ENCODE results near the gene FOXC1.

Gene FOXC1

DNA sequence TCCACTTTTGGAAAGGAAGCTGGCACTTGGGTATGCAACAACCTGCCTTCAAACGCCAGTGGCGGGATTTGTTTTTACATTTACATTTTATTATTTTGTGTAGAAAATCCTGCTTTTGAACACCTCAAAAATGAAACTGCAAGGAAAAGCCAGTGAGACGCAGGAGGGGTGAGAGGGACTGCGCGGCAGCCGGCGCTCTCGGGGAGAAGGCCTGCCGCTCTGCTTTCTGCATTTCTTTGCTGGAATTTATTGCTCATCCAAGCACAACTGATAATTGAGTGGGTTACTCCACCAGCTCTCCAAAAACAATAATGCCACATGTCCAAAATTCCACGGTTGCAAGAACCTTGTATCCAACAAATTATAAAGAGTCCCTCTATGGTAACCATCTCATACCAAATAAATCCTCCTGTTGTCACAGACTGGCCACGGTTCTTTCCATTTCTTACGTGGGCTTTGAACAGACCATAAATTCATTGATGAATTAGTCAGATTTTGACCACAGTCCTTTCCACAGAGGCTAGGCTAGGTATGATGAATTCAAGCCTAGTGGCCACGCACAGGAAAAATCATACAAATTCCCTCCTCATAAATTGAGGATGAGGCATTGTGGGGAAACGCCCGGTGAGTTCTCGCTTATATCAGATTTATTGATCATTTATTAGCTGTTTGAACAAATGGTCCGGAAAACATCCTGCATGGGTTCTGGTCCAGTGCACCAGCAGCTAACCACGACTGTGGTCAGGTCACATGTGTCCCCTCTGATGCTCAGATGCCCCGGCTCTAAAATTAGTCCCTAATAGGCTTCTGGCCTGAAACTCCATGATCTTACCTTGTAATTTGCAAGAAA lies 31.6 kb upstream of the FOXC1 start:
- no peaks in the 10 kb centered on the region for H3K79me2 ChIP-seq (ENCODE audit: control insufficient read depth, low read length)
- H4K20me1 ChIP-seq (ENCODE audit: control insufficient read depth, insufficient read depth, low read depth, low read length) = no peaks in the 10 kb centered on the region
- no peaks in the 10 kb centered on the region for H3F3A ChIP-seq (ENCODE audit: control insufficient read depth, insufficient read depth)
- H3K4me2 ChIP-seq (ENCODE audit: low read length) = no peak overlapping the region
- no peaks in the 10 kb centered on the region for H3K9me2 ChIP-seq (replicated peaks; ENCODE audit: control insufficient read depth, low read length)
- H3K27me3 ChIP-seq (ENCODE audit: control insufficient read depth, low read length) = no peaks in the 10 kb centered on the region
- no peaks in the 10 kb centered on the region for H3K4me1 ChIP-seq (ENCODE audit: control insufficient read depth, low read length)
- H3K4me3 ChIP-seq (ENCODE audit: low read length) = no peak overlapping the region
- H3K36me3 ChIP-seq (ENCODE audit: control insufficient read depth, low read length) = no peaks in the 10 kb centered on the region
- TF ChIP-seq, protein P1, sequence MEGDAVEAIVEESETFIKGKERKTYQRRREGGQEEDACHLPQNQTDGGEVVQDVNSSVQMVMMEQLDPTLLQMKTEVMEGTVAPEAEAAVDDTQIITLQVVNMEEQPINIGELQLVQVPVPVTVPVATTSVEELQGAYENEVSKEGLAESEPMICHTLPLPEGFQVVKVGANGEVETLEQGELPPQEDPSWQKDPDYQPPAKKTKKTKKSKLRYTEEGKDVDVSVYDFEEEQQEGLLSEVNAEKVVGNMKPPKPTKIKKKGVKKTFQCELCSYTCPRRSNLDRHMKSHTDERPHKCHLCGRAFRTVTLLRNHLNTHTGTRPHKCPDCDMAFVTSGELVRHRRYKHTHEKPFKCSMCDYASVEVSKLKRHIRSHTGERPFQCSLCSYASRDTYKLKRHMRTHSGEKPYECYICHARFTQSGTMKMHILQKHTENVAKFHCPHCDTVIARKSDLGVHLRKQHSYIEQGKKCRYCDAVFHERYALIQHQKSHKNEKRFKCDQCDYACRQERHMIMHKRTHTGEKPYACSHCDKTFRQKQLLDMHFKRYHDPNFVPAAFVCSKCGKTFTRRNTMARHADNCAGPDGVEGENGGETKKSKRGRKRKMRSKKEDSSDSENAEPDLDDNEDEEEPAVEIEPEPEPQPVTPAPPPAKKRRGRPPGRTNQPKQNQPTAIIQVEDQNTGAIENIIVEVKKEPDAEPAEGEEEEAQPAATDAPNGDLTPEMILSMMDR (IDR thresholded peaks at IDR 0.05; ENCODE audit: low read depth, low read length, poor library complexity, severe bottlenecking) = no peak
- TF ChIP-seq EZH2phosphoT487 (IDR thresholded peaks at IDR 0.05; ENCODE audit: borderline replicate concordance, low read length) = no peak
- H3K9me3 ChIP-seq (ENCODE audit: control insufficient read depth, insufficient read depth, low read length) = no peaks in the 10 kb centered on the region
- H3K27ac ChIP-seq (ENCODE audit: low read depth, low read length) = no peak overlapping the region

DNA sequence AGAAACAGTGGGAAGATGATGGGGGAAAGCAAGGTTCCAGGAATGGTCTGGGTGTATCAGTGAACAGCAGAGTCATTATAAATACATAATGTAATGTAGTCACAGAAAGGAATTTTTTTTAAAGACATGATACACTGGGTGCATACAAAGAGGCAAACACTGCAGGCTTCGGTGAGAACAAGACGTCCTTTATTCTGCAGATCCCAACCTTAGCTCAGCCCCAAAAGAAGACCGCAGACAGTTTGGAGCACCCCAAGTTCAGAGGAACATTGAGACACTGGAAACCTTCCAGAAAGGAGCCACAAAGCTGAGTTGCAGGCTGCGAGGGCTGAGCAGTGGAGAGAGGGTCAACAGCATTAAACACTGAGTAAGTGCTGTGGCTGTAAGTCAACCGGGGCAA lies 30.6 kb upstream of the FOXC1 start:
- Histone ChIP-seq H3K4me3 (ENCODE audit: low read length) (no peak overlapping the region), H3K9me2 (replicated peaks; ENCODE audit: control insufficient read depth, low read length) (no peaks in the 10 kb centered on the region), H3K4me2 (ENCODE audit: low read length) (no peak overlapping the region), H3F3A (ENCODE audit: control insufficient read depth, insufficient read depth) (no peaks in the 10 kb centered on the region), H3K36me3 (ENCODE audit: control insufficient read depth, low read length) (no peaks in the 10 kb centered on the region), H3K9me3 (ENCODE audit: control insufficient read depth, insufficient read depth, low read length) (no peaks in the 10 kb centered on the region), H3K27me3 (ENCODE audit: control insufficient read depth, low read length) (no peaks in the 10 kb centered on the region), H4K20me1 (ENCODE audit: control insufficient read depth, insufficient read depth, low read depth, low read length) (no peaks in the 10 kb centered on the region), H3K27ac (ENCODE audit: low read depth, low read length) (no peak overlapping the region), H3K4me1 (ENCODE audit: control insufficient read depth, low read length) (no peaks in the 10 kb centered on the region), H3K79me2 (ENCODE audit: control insufficient read depth, low read length) (no peaks in the 10 kb centered on the region)
- TF ChIP-seq EZH2phosphoT487 (IDR thresholded peaks at IDR 0.05; ENCODE audit: borderline replicate concordance, low read length) = no peak
- TF ChIP-seq, protein P1 (IDR thresholded peaks at IDR 0.05; ENCODE audit: low read depth, low read length, poor library complexity, severe bottlenecking) = no peak

DNA sequence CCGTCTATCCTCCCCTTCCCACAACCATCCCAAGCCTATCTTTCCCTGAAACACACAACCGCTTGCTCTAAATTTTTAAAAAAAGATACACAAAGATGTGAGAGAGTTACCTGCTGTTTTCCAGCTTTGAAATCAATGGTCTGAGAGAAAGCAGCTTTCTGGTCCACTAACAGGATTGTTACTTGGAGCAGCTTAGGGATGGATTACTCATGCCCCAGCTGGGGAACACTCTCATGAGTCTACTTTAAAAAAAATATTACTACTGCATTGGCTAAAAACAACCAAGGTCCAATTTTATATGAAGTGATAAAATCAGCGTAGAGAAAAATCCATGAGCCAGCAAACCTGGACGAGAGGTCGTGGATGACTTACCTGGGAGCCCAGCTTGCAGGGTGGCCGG lies 29.6 kb upstream of the FOXC1 start:
- no peaks in the 10 kb centered on the region for H3K9me2 ChIP-seq (replicated peaks; ENCODE audit: control insufficient read depth, low read length)
- H3K4me2 ChIP-seq (ENCODE audit: low read length) = no peak overlapping the region
- no peaks in the 10 kb centered on the region for H3K9me3 ChIP-seq (ENCODE audit: control insufficient read depth, insufficient read depth, low read length)
- no peaks in the 10 kb centered on the region for H3F3A ChIP-seq (ENCODE audit: control insufficient read depth, insufficient read depth)
- H3K27me3 ChIP-seq (ENCODE audit: control insufficient read depth, low read length) = no peaks in the 10 kb centered on the region
- no peaks in the 10 kb centered on the region for H3K36me3 ChIP-seq (ENCODE audit: control insufficient read depth, low read length)
- no peak overlapping the region for H3K27ac ChIP-seq (ENCODE audit: low read depth, low read length)
- no peak for TF ChIP-seq EZH2phosphoT487 (IDR thresholded peaks at IDR 0.05; ENCODE audit: borderline replicate concordance, low read length)
- TF ChIP-seq, protein P1 (IDR thresholded peaks at IDR 0.05; ENCODE audit: low read depth, low read length, poor library complexity, severe bottlenecking) = no peak
- H3K4me3 ChIP-seq (ENCODE audit: low read length) = no peak overlapping the region
- no peaks in the 10 kb centered on the region for H3K79me2 ChIP-seq (ENCODE audit: control insufficient read depth, low read length)
- no peaks in the 10 kb centered on the region for H3K4me1 ChIP-seq (ENCODE audit: control insufficient read depth, low read length)
- no peaks in the 10 kb centered on the region for H4K20me1 ChIP-seq (ENCODE audit: control insufficient read depth, insufficient read depth, low read depth, low read length)
